ENCODE data around the gene SUSD3. TPM values are rescaled to one million over a fixed set of nuclear protein-coding genes. Genes with fewer than 3 reads are reported as not detected.

Gene SUSD3
- total and polyA plus RNA-seq, 11 donors: 0.29 to 5.2 (median 0.53) TPM; not detected in 3

DNA sequence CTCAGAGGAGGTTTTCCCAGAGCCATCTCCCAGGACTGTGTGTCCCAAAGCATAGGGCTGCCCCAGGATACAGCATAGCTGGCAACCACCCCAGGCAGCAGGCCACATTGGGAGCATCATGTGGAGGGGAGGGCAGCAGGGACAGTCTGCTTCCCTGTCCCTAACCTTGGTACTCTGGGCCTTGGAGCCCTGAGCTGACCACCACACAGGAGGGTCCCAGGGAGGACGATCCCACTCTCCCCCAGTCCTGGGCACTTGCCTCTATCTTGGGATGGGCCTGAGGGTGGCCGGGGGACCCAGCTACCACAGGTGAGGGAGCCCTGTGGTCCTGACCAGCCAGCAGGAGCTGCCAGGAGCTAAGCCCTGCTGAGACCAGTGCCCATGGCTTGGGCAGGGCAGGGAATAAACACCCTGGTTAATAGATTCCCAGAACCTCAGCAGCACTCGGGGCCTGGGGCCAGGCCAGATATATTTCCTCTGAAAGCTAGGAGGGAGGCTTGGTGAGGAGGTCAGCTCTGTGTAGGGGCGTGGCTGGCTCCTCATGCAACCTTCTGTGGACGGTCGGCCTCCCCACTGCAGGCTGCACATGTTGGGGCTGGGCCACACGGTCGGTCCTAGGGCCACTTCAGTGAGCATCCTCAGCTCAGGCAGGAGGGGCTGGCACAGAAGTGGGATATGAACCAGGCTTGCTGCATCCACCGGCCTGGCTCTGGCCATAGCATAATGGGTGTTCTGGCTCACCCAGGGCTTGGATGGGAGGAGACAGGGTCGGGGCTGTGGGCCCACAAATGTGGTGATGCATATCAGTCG is 71.4 kb downstream of the SUSD3 start:
- Histone ChIP-seq H3K4me1 (peaks cover 8 to 90% (median 75%) of the 10 kb centered on the region in 12 donors), H3K9me3 (no peaks in the 10 kb centered on the region), H3K27ac (peak overlapping the region in 11 of 12 donors; percentile 1 to 97 (median 92)), H3K4me3 (peak overlapping the region in 1 of 12 donors; percentile 97), H3K27me3 (no peaks in the 10 kb centered on the region), H3K36me3 (peaks cover 0 to 36% (median 10%) of the 10 kb centered on the region in 9 donors)
- peak; percentile 21 to 62 (median 36) for ATAC-seq
- intact Hi-C loops (cut with DNase I): loop anchor here in 3 of 10 donors (5.0 to 10.0 kb wide), 2 partner anchors 33 to 325 kb away; partner anchors contain the start of genes CARD19 (in 2 of the 3), FAM120A (in 1 of the 3) and FAM120AOS (in 1 of the 3)
- DNase-seq: peak in 4 of 5 donors; percentile 50 to 85 (median 72)
- no peak for TF ChIP-seq POLR2A (IDR thresholded peaks at IDR 0.05)
- TF ChIP-seq, protein P1, sequence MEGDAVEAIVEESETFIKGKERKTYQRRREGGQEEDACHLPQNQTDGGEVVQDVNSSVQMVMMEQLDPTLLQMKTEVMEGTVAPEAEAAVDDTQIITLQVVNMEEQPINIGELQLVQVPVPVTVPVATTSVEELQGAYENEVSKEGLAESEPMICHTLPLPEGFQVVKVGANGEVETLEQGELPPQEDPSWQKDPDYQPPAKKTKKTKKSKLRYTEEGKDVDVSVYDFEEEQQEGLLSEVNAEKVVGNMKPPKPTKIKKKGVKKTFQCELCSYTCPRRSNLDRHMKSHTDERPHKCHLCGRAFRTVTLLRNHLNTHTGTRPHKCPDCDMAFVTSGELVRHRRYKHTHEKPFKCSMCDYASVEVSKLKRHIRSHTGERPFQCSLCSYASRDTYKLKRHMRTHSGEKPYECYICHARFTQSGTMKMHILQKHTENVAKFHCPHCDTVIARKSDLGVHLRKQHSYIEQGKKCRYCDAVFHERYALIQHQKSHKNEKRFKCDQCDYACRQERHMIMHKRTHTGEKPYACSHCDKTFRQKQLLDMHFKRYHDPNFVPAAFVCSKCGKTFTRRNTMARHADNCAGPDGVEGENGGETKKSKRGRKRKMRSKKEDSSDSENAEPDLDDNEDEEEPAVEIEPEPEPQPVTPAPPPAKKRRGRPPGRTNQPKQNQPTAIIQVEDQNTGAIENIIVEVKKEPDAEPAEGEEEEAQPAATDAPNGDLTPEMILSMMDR (IDR thresholded peaks at IDR 0.05): no peak
- 55 to 82% (median 66%) methylated on average over 8 to 11 of the region's 11 CpGs for WGBS, 4 donors

DNA sequence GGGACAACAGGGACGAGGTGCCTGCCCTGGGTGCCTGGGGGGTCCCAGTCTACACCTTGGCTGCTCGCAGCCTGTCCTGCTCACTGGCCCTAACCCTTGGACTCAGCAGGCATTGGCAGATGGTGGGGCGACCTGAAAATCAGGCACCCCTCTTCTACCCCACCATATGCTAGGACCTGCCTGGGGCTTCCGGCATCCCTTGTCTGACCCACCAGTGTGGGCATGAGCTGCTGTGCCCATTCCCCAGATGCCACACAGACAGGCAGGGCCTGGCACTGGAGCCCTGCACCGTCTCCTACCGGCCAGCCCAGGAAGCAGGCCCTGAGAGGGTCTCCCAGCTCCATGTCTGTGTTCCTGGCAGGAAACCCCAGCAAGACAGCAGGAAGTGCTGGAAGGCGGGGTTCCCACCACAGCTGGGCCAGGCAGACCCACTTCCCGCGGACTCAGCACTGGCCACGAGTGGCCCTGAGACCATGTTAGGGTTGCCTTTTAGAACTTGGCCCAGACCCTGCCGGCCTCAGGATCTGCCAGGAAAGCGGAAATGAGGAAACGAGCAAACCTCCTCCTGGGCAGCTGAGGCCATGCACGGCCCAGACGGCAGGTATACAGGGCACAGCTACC is 72.5 kb downstream of the SUSD3 start:
- Histone ChIP-seq H3K4me3 (peak overlapping the region in 5 of 12 donors; percentile 12 to 97 (median 79)), H3K27ac (peak overlapping the region in 11 of 12 donors; percentile 33 to 97 (median 95)), H3K36me3 (peaks cover 0 to 25% (median 2%) of the 10 kb centered on the region in 9 donors), H3K4me1 (peaks cover 8 to 92% (median 77%) of the 10 kb centered on the region in 12 donors), H3K27me3 (no peaks in the 10 kb centered on the region), H3K9me3 (no peaks in the 10 kb centered on the region)
- intact Hi-C loops (cut with DNase I): loop anchor here in 3 of 10 donors (5.0 to 10.0 kb wide), 2 partner anchors 34 to 324 kb away; partner anchors contain the start of genes CARD19 (in 2 of the 3), FAM120A (in 1 of the 3) and FAM120AOS (in 1 of the 3)
- ATAC-seq (peak in 1 of 4 donors; percentile 15), DNase-seq (peak; percentile 63 to 86 (median 74))
- 41 to 65% (median 47%) methylated on average over 11 to 15 of the region's 15 CpGs for WGBS, 4 donors
- no peak for TF ChIP-seq POLR2A (IDR thresholded peaks at IDR 0.05)
- TF ChIP-seq, protein P1 (IDR thresholded peaks at IDR 0.05): no peak

DNA sequence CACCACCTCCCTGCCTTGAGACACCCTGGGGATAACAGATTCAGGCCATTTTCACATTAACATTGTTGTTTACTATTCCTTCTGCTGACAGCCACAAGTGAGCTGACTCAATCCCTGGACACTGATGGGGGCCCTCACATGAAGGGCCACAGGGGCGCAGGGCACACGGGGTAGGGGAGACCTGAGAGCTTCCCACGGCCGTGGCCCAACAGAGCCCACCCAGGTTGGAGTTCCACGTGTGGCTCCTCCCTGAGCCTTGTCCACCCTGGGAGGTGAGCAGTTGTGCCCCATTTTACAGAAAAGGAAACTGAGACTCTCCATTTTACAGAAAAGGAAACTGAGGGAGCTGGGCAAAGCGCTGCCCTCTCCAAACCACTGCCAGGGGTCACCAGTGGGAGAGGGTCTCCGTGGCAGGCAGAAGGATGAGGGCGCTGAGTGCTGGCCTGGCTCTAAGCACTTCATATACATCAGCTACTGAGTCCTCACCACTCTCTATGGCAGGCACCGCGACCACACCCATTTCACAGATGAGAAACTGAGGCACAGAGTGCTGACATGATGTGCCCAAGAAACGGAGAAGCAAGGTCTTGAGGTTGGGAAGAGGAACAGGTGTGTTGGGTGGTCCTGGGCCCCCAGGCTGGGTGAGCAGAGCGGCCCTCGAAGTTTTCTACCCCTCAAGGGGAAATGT is 73.2 kb downstream of the SUSD3 start:
- H3K4me3 ChIP-seq: peak overlapping the region in 9 of 12 donors; percentile 72 to 98 (median 92)
- no peaks in the 10 kb centered on the region for H3K9me3 ChIP-seq
- TF ChIP-seq POLR2A (IDR thresholded peaks at IDR 0.05): no peak
- TF ChIP-seq, protein P1 (IDR thresholded peaks at IDR 0.05): no peak
- H3K27me3 ChIP-seq: no peaks in the 10 kb centered on the region
- 86 to 94% (median 89%) methylated on average over 13 of the region's 13 CpGs for WGBS, 4 donors
- intact Hi-C loops (cut with DNase I): loop anchor here in 3 of 10 donors (5.0 to 10.0 kb wide), 2 partner anchors 34 to 323 kb away; partner anchors contain the start of genes CARD19 (in 2 of the 3), FAM120A (in 1 of the 3) and FAM120AOS (in 1 of the 3)
- peak in 1 of 5 donors; percentile 30 for DNase-seq
- H3K27ac ChIP-seq: peak overlapping the region in 10 of 12 donors; percentile 46 to 97 (median 95)
- H3K36me3 ChIP-seq: peaks cover 0 to 18% (median 0%) of the 10 kb centered on the region in 9 donors
- ATAC-seq: no peak
- H3K4me1 ChIP-seq: peaks cover 8 to 87% (median 70%) of the 10 kb centered on the region in 12 donors
